Ascending aorta (tissue), 2 donors: ENCODE results near the gene IRAK2. TPM values are rescaled to one million over a fixed set of nuclear protein-coding genes. Genes with fewer than 3 reads are reported as not detected.
"Not testable (repeated sequence)": the region's sequence is repeated elsewhere in the genome, so short reads cannot be mapped to it uniquely, and the experiment has no call there.

Experiments
- DNase-seq, 2 donors: peaks; one replicate each; pipeline ENCODE4 v3.0.0-alpha.2; 2019; ENCODE audit warnings: low spot score in 2 of 2
- H3K27ac ChIP-seq, 2 donors: fragments of 200-600 bp; sonication (generic); one replicate each; pipeline ENCODE4 v1.5.1; 2016 to 2017; ENCODE audit warnings: mild to moderate bottlenecking in 1 of 2
- H3K27me3 ChIP-seq: fragments of 200-600 bp; sonication (generic); one replicate; pipeline ENCODE4 v1.5.1; 2017
- H3K36me3 ChIP-seq, 2 donors: fragments of 200-600 bp; sonication (generic); one replicate each; pipeline ENCODE4 v1.5.1; 2016
- H3K4me1 ChIP-seq, 2 donors: fragments of 200-600 bp; sonication (generic); one replicate each; pipeline ENCODE4 v1.5.1; 2016 to 2017; ENCODE audit warnings: mild to moderate bottlenecking in 1 of 2
- H3K4me3 ChIP-seq, 2 donors: fragments of 200-600 bp; sonication (generic); one replicate each; pipeline ENCODE4 v1.5.1; 2016 to 2017; ENCODE audit warnings: mild to moderate bottlenecking in 1 of 2
- H3K9me3 ChIP-seq, 2 donors: fragments of 200-600 bp; sonication (generic); one replicate each; pipeline ENCODE4 v1.5.1; 2016
- CTCF ChIP-seq, 3 experiments: fragments of 200-600 bp in 2 of 3; fragments of 450-650 bp in 1 of 3; sonication (generic) in 2 of 3; IDR thresholded peaks; one replicate each; pipeline ENCODE4 v1.5.1; 2016 to 2019; ENCODE audit warnings: antibody characterized with exemption in 3 of 3, mild to moderate bottlenecking in 1 of 3, moderate library complexity in 1 of 3
- intact Hi-C: fragments of 100-400 bp; cut with DNase I; formaldehyde crosslinking; loops from one replicate; pipeline ENCODE4 v1.15.1; 2023
- total RNA-seq: library from RNA; depleted of rRNA; stranded (reverse); fragments of >200 nt; gene quantifications from one replicate; pipeline ENCODE4 v1.1.0, GENCODE V29; 2016

IRAK2 gene
- total RNA-seq, 1 donor from 2014 or later: 1.3 TPM

GRCh38 chr3:10265833-10266232 lies 101.1 kb downstream of the IRAK2 start:
- TF ChIP-seq CTCF (IDR thresholded peaks at IDR 0.05): no peak
- intact Hi-C loops: no loop called here
- DNase-seq: no peak
- peaks cover 24 to 40% of the 10 kb centered on the region in 2 donors for H3K36me3 ChIP-seq
- H3K9me3 ChIP-seq: no peaks in the 10 kb centered on the region
- H3K4me3 ChIP-seq: no peak overlapping the region
- H3K27ac ChIP-seq: no peak overlapping the region
- H3K27me3 ChIP-seq: no peaks in the 10 kb centered on the region
- H3K4me1 ChIP-seq: peaks cover 0 to 5% of the 10 kb centered on the region in 2 donors

- intact Hi-C loops, H3K4me1 ChIP-seq, H3K27ac ChIP-seq, H3K27me3 ChIP-seq, DNase-seq, H3K9me3 ChIP-seq, H3K4me3 ChIP-seq: not testable (repeated sequence)
- peaks cover 24 to 38% of the 10 kb centered on the region in 2 donors for H3K36me3 ChIP-seq
These were observed 102.2 kb downstream of the IRAK2 start for GRCh38 chr3:10266936-10267335.

GRCh38 chr3:10268116-10268515 lies 103.4 kb downstream of the IRAK2 start:
- TF ChIP-seq CTCF (IDR thresholded peaks at IDR 0.05): no peak
- intact Hi-C loops: no loop called here
- H3K36me3 ChIP-seq: peaks cover 26 to 45% of the 10 kb centered on the region in 2 donors

DNA sequence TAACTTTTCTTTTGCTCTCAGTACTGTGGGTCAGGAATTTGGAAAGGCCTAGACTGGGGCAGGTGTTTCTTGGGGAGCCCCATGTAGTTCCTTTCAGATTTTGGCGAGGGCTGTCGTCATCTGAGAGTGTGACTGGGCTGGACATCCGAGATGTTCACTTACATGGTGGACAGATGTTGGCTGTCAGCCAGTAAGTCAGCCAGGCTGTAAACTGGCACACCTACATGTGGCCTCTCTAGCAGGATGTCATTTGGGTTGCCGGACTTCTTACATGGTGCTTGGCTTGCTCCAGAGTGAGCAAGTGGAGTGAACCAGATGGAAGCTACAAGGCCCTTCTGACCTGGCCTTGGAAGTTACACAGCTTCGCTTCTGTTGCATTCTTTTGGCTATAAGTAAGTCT lies 104.2 kb downstream of the IRAK2 start:
- Histone ChIP-seq H3K9me3 (no peaks in the 10 kb centered on the region), H3K27ac (no peak overlapping the region), H3K4me1 (peaks cover 0 to 11% of the 10 kb centered on the region in 2 donors), H3K27me3 (no peaks in the 10 kb centered on the region), H3K4me3 (no peak overlapping the region), H3K36me3 (peaks cover 26 to 45% of the 10 kb centered on the region in 2 donors)
- TF ChIP-seq CTCF (IDR thresholded peaks at IDR 0.05): no peak
- intact Hi-C loops: no loop called here
- no peak for DNase-seq

More at GRCh38 chr3:10268116-10268515, 103.4 kb downstream of the IRAK2 start:
- H3K4me1 ChIP-seq: peaks cover 0 to 7% of the 10 kb centered on the region in 2 donors
- no peaks in the 10 kb centered on the region for H3K27me3 ChIP-seq
- DNase-seq: no peak
- H3K27ac ChIP-seq: no peak overlapping the region
- H3K4me3 ChIP-seq: no peak overlapping the region
- no peaks in the 10 kb centered on the region for H3K9me3 ChIP-seq

GRCh38 chr3:10269443-10269842 lies 104.7 kb downstream of the IRAK2 start:
- intact Hi-C loops: no loop called here
- H3K4me3 ChIP-seq: no peak overlapping the region
- H3K27me3 ChIP-seq: no peaks in the 10 kb centered on the region
- peaks cover 0 to 11% of the 10 kb centered on the region in 2 donors for H3K4me1 ChIP-seq
- no peak for DNase-seq
- TF ChIP-seq CTCF (IDR thresholded peaks at IDR 0.05): no peak
- H3K36me3 ChIP-seq: peaks cover 30 to 45% of the 10 kb centered on the region in 2 donors
- H3K9me3 ChIP-seq: no peaks in the 10 kb centered on the region
- no peak overlapping the region for H3K27ac ChIP-seq

DNA sequence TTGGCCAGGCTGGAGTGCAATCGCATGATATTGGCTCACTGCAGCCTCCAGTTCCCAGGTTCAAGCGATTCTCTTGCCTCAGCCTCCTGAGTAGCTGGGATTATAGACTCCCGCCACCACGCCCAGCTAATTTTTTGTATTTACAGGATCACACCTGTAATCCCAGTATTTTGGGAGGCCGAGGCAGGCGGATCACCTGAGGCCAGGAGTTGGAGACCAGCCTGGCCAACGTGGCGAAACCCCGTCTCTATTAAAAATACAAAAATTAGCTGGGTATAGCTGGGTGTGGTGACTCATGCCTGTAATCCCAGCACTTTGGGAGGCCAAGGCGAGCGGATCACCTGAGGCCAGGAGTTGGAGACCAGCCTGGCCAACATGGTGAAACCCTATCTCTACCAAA lies 107.8 kb downstream of the IRAK2 start:
- H3K36me3 ChIP-seq: peaks cover 35 to 56% of the 10 kb centered on the region in 2 donors
- not testable (repeated sequence) for DNase-seq

GRCh38 chr3:10272977-10273376 lies 108.3 kb downstream of the IRAK2 start:
- intact Hi-C loops: no loop called here
- no peaks in the 10 kb centered on the region for H3K9me3 ChIP-seq
- peaks cover 0 to 6% of the 10 kb centered on the region in 2 donors for H3K4me1 ChIP-seq
- no peak for TF ChIP-seq CTCF (IDR thresholded peaks at IDR 0.05)
- H3K27me3 ChIP-seq: no peaks in the 10 kb centered on the region
- H3K36me3 ChIP-seq: peaks cover 37 to 61% of the 10 kb centered on the region in 2 donors
- H3K4me3 ChIP-seq: no peak overlapping the region
- DNase-seq: no peak
- H3K27ac ChIP-seq: no peak overlapping the region

More for the DNA sequence above, 107.8 kb downstream of the IRAK2 start:
- H3K27me3 ChIP-seq, H3K27ac ChIP-seq, H3K4me3 ChIP-seq, H3K9me3 ChIP-seq, H3K4me1 ChIP-seq, intact Hi-C loops: not testable (repeated sequence)
